Neural cell (in vitro differentiated cells): ENCODE measurements around the gene ZNF681.

Source experiments
- TF ChIP-seq, protein P1 (sequence below): IDR thresholded peaks from 2 replicates; pipeline ENCODE4 v1.6.1; 2012; ENCODE audit warnings: borderline replicate concordance
- TF ChIP-seq, protein P2 (sequence below): fragments of 450-650 bp; IDR thresholded peaks from 2 replicates; pipeline ENCODE4 v1.5.1; 2014; ENCODE audit warnings: antibody characterized with exemption, mild to moderate bottlenecking, moderate library complexity; ENCODE audit not compliant: poor library complexity, severe bottlenecking

DNA sequence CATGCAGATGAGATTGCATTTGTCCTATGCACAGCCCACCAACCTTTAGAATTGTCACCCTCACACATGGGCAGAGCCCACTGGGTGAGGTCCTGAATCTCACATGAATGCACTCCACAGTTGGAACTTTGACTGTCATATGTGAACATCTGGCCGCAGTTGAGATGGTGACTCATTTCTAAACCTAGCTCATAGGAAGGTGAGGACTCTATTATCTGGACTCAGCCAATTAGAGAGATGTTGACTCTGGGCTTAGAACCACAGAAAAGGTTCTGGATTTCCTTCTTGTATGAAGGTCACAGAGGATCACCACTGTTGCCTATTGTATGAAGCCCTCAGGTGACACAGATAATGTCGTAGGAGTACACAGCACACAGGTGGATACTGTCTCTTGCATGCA lies 25.6 kb upstream of the ZNF681 start:
- TF ChIP-seq, protein P1, sequence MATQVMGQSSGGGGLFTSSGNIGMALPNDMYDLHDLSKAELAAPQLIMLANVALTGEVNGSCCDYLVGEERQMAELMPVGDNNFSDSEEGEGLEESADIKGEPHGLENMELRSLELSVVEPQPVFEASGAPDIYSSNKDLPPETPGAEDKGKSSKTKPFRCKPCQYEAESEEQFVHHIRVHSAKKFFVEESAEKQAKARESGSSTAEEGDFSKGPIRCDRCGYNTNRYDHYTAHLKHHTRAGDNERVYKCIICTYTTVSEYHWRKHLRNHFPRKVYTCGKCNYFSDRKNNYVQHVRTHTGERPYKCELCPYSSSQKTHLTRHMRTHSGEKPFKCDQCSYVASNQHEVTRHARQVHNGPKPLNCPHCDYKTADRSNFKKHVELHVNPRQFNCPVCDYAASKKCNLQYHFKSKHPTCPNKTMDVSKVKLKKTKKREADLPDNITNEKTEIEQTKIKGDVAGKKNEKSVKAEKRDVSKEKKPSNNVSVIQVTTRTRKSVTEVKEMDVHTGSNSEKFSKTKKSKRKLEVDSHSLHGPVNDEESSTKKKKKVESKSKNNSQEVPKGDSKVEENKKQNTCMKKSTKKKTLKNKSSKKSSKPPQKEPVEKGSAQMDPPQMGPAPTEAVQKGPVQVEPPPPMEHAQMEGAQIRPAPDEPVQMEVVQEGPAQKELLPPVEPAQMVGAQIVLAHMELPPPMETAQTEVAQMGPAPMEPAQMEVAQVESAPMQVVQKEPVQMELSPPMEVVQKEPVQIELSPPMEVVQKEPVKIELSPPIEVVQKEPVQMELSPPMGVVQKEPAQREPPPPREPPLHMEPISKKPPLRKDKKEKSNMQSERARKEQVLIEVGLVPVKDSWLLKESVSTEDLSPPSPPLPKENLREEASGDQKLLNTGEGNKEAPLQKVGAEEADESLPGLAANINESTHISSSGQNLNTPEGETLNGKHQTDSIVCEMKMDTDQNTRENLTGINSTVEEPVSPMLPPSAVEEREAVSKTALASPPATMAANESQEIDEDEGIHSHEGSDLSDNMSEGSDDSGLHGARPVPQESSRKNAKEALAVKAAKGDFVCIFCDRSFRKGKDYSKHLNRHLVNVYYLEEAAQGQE, result no peak
- TF ChIP-seq, protein P2, sequence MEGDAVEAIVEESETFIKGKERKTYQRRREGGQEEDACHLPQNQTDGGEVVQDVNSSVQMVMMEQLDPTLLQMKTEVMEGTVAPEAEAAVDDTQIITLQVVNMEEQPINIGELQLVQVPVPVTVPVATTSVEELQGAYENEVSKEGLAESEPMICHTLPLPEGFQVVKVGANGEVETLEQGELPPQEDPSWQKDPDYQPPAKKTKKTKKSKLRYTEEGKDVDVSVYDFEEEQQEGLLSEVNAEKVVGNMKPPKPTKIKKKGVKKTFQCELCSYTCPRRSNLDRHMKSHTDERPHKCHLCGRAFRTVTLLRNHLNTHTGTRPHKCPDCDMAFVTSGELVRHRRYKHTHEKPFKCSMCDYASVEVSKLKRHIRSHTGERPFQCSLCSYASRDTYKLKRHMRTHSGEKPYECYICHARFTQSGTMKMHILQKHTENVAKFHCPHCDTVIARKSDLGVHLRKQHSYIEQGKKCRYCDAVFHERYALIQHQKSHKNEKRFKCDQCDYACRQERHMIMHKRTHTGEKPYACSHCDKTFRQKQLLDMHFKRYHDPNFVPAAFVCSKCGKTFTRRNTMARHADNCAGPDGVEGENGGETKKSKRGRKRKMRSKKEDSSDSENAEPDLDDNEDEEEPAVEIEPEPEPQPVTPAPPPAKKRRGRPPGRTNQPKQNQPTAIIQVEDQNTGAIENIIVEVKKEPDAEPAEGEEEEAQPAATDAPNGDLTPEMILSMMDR, result no peak
